OCI-LY3 (cell line): ENCODE data around the gene CNNM2.

Source experiments
- CTCF ChIP-seq: fragments of 200-600, 300-600 bp; sonication (generic); IDR thresholded peaks from 2 replicates; pipeline ENCODE4 v1.5.1; 2014; ENCODE audit warnings: antibody characterized with exemption, low read length, low read depth
- EZH2phosphoT487 ChIP-seq: fragments of 200-600 bp; shearing (Covaris generic); IDR thresholded peaks from 2 replicates; pipeline ENCODE4 v1.6.1; 2018; ENCODE audit warnings: antibody characterized with exemption, mixed run types, low read depth

DNA sequence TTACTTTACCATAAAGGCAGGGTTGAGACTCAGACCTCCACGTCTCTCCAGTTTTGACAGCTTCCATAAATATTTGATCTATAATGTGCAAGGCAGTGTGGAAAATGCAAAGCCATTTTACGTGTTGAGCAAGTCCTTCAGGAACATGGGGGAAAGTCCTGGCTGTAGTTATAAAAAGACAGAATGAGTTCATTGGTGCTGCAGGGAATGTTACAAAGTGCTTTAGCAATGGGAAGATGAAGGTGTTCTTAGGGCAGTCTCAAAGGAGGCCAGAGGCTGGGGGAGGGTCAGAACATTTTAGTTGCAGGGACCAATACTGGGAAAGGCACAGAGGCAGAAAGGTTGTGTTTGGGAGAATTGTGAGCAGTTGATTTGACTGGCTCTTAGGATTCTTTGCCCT is 27.9 kb downstream of the CNNM2 start:
- no peak for TF ChIP-seq CTCF
- TF ChIP-seq EZH2phosphoT487, result no peak
